Limb (tissue), 2 donors: ENCODE measurements around the gene PMEPA1.
A peak's percentile ranks its signal among the peaks of the same experiment; 100 is the strongest.

ENCODE experiments used
- DNase-seq, 2 donors: peaks; one replicate each; pipeline ENCODE4 v3.0.0-alpha.2; 2016; ENCODE audit errors: extremely low spot score in 2 of 2

Gene PMEPA1

GRCh38 chr20:57677584-57677982, 32.2 kb downstream of the PMEPA1 start:
- DNase-seq = no peak

DNA sequence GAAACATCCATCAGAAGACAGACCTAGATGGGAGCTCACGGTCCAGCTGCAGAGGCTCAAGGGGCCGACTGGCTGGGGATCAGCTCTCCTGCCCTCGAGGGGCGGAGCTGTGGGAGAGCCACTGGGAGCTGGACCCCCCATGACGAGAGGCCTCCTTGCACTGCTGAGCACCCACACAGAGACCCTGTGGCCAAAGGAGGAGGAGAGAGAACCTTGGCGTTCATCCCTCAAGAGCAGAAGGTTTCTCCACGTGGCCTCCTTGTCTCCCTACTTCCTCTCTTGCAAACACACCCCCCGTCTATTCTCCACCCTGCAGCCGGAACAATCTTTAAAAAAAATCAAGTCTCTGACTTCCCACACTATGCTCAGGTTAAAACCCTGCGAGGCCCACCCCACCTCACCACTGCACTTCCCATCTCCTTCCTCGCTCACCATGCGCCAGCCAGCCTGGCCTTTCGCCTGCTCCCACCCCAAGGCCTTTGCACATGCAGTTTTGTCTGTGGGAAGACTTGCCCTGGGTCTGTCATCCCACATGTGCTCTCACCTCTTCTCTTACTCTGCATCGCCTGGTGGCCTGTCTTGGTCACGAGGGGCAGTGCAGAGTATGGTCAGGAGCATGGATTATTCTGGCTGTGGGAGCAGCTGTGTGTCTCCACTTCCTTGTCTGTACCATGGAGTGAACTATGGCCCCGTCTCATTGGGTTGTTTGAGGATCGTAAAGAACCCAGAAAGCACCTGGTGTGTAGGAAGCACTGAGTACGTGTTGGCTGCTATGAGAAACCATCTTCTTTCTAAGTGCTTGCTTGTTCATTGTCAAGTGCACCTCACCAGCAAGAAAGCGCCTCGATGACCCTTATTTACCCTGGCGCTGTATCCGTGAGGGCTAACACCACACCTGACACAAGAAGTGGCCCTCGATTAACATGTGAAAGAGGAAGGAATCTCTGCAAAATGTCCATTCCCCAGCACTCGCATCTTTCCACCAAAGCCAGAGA, 32.9 kb downstream of the PMEPA1 start:
- DNase-seq = no peak

DNA sequence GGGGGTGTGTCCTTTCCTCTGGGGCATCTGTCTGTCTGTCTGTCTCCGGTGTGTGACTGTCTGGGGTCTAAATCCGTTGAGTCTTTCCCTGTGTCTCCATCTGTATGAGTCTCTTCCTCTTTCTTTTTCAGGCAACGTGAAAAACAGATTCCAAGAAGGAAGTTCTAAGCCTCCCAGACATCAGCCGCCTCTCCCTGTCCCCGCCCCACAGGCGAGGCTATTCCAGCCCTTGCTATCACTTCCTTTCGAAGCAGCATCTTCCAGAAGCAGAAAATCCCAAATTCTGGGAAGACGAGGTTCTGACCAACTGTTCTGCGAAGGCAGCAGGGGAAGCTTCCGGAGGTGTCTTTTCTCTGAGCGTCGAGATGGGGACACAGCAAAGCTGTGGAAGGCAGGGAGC, 34.0 kb downstream of the PMEPA1 start:
- DNase-seq = no peak

- no peak for DNase-seq
Measured at GRCh38 chr20:57672953-57673575, 36.8 kb downstream of the PMEPA1 start.

DNA sequence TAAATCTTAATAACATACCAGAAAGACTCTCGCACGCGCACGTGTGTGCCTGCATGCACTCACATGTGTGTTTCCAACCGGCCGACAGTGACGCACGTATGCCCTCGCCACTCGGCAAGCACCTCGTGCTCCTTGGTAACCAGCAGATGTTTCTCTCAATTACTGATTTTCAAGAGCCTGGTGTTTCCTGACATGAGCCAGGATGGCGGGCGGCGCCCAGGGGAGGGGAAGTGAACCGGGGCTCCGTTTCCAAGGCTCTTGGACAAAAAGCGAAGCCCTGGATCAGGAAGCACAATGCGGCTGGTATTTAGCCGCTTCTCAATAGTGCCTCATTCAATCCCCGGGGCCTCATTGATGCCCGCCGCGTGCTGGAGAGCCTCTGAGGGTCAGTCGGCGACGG, 37.7 kb downstream of the PMEPA1 start:
- DNase-seq = peak; percentile 53 to 78

- DNase-seq = no peak
Measured at GRCh38 chr20:57671662-57672061, 38.2 kb downstream of the PMEPA1 start.

- DNase-seq = no peak
Measured at GRCh38 chr20:57671072-57671391, 38.8 kb downstream of the PMEPA1 start.

DNA sequence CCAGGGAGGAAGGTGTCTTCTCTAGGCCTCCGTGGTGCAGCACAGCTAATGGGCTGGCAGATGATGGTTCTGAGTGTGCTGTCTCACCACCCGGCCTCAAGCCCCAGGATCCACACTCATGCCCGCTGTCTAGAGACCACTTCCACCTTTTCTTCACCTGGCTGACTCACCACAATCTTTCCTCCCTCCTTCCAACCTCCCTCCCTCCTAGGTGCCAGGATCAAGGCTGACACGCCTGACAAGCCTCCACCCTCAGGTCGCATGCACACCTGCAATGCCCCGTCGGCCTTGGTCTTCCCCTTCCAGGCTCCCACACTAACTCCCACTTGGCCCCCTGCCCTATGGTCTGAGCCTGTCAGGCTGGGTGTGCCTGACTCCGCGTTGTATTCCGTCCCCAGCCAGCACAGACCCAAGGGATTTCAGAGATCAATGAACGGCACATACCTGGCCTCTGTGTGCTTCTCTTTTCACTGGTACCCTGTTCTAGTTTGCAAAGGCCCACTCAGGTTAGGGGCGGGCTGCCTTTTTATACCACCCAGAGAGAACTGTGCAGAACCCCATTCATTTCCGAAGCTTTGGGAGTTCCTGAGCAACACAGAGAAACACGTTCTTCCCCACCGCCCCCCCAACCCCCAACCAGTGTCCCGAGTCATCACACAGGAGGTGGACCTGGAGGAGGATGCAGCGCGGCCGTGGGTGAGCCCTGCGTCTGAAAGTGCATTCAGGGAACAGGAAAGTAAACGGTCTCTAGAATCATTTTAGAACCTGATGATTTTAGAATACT, 39.3 kb downstream of the PMEPA1 start:
- DNase-seq = no peak

DNA sequence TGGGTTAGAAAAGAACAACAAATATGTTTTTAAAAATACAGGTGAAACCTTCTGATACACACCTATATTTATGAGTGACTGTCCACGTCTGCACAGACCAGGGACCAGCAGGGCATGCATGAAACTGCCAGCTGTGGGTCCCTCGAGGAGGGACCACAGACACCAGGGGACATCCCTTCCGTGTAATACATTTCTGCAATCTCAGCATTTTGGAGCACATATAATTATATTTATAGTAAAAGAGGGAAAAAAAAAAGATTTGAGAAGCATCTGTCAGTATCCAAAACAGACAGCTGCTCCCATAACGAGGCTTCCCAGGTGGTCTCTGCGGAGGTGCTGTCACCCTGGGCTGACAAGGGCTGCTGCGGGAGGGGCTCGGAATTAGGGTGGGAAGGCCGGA, 40.2 kb downstream of the PMEPA1 start:
- DNase-seq = no peak

- no peak for DNase-seq
Measured at GRCh38 chr20:57667924-57668782, 41.7 kb downstream of the PMEPA1 start.

DNA sequence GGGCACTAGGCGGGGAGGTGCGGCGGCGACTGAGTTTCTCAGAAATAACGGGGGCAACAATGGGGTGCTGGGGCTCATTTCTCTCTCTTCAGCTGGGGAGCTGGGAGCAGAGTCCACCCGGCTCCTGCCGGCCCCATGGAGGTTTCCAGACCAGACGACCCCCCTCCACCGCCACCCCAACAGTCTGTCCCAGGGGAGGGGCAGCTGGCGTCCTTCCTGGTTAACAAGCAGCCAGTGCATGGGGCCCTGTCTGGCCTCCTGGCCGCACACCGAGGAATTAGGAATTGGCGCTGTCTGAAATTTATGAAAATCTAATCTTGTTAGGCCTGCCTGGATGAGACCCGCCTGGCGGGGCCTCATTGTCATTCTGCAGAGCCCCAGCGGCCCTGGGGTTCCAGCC, 42.4 kb downstream of the PMEPA1 start:
- DNase-seq = no peak

GRCh38 chr20:57666834-57667157, 43.0 kb downstream of the PMEPA1 start:
- DNase-seq = no peak

DNA sequence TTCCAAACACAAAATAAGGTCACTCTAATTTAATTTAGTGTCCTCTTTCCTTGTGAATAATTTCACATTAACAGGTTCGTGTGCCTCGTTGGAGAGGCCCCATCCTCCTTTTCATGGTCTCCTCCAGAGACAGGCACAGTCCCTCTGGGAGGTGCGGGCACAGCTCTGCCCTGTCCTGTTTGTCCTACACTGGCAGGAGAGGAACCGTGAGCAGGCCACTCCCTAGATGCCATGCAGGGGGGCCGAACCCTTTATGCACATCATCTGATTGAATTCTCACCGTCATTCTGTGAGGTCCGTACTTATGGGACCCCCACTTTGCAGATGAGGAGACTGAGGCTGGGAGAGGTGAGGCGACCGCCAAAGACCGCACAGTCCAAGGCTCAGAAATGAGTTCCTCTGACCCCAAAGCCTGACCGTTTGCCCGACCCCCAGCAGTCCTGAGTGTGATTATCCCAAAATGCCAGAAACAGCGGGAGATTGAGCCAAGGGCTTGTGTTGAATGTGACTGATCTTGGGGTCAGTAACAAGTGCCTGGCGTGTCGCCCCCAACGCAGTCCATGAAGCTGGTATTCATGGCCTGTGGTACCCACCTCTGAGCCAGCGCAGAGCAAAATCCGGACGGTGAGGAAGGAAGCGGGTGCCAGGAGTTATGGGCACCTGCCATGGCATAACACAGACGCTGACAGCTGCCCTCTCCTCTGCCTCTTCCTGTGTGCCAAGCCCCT, 43.5 kb downstream of the PMEPA1 start:
- peak in 1 of 2 donors; percentile 23 for DNase-seq

DNA sequence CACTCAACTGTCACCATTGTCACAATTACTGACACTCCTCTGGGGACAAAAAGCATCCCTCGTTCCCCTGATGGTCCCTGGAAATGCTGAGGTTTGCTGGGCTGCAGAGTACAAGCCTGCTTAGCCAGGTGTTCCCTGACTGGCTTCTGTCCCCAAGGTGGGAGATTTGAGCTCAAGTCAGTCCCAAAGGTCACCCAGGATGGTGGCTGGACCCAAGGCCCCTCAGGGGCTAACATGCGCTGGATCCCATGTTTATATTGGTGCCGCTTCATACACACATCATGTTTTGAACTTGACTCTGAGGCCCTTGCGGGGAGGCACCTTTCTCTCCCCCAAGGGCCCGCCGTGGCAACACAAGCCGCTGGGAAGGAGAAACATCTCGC, 44.2 kb downstream of the PMEPA1 start:
- no peak for DNase-seq

DNA sequence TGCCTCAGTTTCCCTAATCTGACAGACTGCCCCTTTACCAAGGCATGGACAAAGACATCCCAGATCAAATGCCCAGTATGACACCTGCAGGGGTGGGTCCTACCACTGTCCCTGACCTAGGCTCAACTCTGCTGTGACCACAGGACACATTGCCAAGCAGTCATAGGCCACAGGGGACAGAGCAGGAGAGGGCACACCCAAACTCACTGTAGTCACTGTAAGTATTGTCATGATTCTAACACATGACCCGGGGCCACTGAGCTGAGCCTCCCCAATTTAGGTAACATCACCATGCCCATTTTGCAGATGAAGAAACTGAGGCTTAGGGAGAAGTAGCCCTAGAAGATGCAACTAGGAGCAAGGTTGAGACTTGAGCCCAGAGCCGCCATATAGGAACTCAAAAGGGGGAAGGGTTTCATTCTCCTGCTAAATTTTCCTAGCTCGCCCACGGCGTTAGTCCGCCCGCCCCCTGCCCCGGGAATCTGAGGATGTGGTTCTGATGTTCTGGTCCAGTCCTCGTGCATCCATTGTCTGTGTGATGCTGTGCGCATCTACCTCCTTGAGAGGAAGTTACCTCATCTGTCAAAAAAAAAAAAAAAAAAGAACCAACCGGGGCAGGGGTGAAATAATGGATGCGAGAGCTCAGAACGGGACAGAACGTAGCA, 44.8 kb downstream of the PMEPA1 start:
- DNase-seq = peak in 1 of 2 donors; percentile 19

DNA sequence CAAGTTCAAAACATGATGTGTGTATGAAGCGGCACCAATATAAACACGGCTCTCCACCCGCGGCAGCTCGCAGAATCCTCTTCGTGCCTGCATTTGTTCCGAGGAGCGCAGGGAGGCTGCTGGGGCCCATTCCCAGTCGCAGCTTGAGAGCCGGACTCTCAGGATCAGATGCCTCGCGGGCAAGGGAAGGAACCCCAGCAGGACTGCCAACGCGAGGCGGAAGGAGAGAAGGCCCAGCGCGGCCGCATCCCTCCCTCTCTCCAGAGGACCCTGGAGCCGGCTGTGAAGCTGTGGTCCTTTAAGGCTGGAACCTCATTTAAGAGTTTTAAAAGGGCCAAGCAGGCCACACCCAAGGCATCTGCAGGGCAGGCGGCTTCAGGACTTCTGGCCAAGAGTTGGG, 45.3 kb downstream of the PMEPA1 start:
- DNase-seq = peak in 1 of 2 donors; percentile 27

GRCh38 chr20:57663681-57664451, 45.9 kb downstream of the PMEPA1 start:
- DNase-seq = peak in 1 of 2 donors; percentile 26

DNA sequence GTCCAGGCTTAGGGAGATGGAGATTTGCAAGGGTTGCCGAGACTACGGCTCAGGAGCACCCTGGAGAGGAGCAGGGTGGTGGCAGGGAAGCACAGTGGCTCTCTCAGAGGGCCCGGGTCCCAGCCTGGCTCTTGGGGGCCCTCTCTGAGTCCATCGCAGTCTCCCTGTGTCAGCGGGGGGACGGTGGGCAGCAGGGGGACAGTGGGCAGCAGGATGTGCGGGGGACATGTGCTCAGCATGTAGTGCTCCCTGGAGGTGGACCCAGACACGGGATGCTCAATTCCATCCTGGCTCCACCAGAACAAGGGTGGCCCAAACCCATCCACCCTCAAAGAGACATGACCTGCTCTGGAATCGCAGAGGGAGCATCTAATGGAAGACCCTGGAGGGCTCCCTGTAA, 46.6 kb downstream of the PMEPA1 start:
- peak in 1 of 2 donors; percentile 23 for DNase-seq
